ENCODE results near the gene BLM.

Gene BLM

GRCh38 chr15:90763366-90764099, 46.4 kb downstream of the BLM start:
- no peak overlapping the region for H3K4me3 ChIP-seq (ENCODE audit: low read depth, low read length)
- no peak for DNase-seq (ENCODE audit: low read depth)
- TF ChIP-seq, protein P1, sequence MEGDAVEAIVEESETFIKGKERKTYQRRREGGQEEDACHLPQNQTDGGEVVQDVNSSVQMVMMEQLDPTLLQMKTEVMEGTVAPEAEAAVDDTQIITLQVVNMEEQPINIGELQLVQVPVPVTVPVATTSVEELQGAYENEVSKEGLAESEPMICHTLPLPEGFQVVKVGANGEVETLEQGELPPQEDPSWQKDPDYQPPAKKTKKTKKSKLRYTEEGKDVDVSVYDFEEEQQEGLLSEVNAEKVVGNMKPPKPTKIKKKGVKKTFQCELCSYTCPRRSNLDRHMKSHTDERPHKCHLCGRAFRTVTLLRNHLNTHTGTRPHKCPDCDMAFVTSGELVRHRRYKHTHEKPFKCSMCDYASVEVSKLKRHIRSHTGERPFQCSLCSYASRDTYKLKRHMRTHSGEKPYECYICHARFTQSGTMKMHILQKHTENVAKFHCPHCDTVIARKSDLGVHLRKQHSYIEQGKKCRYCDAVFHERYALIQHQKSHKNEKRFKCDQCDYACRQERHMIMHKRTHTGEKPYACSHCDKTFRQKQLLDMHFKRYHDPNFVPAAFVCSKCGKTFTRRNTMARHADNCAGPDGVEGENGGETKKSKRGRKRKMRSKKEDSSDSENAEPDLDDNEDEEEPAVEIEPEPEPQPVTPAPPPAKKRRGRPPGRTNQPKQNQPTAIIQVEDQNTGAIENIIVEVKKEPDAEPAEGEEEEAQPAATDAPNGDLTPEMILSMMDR (IDR thresholded peaks at IDR 0.05; ENCODE audit: low read depth, low read length, missing control alignments) = no peak

GRCh38 chr15:90765531-90765930, 48.4 kb downstream of the BLM start:
- TF ChIP-seq, protein P1 (IDR thresholded peaks at IDR 0.05; ENCODE audit: low read depth, low read length, missing control alignments) = no peak
- H3K4me3 ChIP-seq (ENCODE audit: low read depth, low read length) = no peak overlapping the region
- DNase-seq (ENCODE audit: low read depth) = no peak

DNA sequence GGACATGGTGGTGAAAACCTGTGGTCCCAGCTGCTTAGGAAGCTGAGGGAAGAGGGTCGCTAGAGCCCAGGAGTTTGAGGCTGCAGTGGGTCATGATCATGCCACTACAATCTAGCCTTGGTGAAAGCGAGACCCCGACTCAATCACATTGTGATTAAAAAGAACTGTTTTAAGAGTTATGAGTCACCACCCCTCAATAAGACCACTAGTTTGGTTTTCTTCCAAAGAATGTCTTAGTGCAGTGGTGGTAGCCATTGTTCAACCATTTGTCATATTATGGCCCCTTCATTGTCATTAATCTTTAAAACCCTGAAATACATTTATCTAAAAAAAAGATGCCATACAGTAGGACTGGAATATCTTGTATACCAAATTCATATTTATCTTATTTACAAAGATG, 48.8 kb downstream of the BLM start:
- DNase-seq (ENCODE audit: low read depth) = no peak

DNA sequence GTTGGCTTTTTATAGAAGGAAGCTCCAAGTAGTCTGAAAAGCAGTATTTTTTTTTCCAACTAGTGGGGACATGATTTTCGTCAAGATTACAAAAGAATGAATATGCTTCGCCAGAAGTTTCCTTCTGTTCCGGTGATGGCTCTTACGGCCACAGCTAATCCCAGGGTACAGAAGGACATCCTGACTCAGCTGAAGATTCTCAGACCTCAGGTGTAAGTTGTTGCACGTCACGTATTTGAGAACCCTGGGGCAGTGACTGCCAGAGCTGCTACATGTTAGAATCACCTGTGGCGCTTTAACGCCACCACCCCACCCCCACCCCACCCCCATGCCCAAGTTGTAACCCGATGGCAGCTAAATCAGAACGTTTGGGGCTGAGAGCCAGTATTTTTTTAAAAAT, 52.2 kb downstream of the BLM start:
- no peak for DNase-seq (ENCODE audit: low read depth)
- TF ChIP-seq, protein P1 (IDR thresholded peaks at IDR 0.05; ENCODE audit: low read depth, low read length, missing control alignments) = no peak

More for the DNA sequence above, 48.8 kb downstream of the BLM start:
- TF ChIP-seq, protein P1 (IDR thresholded peaks at IDR 0.05; ENCODE audit: low read depth, low read length, missing control alignments) = no peak
- H3K4me3 ChIP-seq (ENCODE audit: low read depth, low read length) = no peak overlapping the region

DNA sequence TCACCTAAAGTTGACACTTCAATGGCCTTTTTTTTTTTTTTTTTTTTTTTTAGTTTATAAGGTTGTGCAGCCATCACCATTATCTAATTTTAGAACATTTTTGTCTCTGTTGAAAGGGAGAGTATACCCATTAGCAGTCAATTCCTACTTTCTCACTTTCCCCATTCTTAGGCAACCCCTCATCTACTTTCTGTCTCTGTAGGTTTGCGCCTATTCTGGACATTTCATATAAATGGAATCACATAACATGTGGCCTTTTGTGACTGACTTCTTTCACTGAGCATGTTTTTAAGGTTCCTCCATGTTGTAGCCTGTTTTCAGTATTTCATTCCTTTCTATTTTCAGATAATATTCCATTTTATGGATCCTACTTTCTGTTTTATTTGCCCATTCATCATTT, 56.3 kb downstream of the BLM start:
- H3K4me3 ChIP-seq (ENCODE audit: low read depth, low read length) = no peak overlapping the region
- TF ChIP-seq, protein P1 (IDR thresholded peaks at IDR 0.05; ENCODE audit: low read depth, low read length, missing control alignments) = no peak
- no peak for DNase-seq (ENCODE audit: low read depth)

More for the DNA sequence above, 52.2 kb downstream of the BLM start:
- no peak overlapping the region for H3K4me3 ChIP-seq (ENCODE audit: low read depth, low read length)

DNA sequence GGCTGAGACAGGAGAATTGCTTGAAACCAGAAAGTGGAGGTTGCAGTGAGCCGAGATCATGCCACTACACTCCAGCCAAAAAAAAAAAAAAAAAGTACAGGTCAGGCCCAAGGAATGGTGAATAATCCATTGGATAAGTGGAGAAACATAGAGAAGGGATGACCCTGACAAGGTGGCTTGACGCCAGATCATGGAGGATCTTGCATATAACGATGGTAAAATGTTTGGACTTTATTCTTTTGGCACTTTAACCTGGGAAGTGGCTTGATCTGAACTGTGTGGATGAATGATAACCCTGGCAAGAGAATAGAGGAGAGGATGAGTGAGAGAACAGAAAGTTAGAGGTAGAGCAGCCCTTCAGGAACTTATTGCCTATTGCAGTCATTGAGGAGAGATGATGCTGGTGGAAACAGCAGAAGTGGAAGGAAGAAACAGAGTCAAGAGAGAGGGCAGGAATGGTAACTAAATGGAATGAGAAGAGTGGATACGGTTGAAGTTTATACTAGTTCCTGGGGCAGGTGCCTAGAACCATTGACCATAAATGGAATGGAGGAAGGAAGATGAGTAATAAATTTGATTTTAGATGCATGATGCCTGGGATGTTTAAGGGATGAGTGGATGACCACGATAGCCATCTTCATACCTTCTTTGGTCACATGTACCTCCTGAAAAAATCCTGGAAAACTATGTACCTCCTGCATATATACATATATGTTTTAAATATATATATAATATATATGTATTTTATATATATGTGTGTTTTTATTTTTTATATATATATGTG, 57.8 kb downstream of the BLM start:
- no peak for DNase-seq (ENCODE audit: low read depth)
- TF ChIP-seq, protein P1 (IDR thresholded peaks at IDR 0.05; ENCODE audit: low read depth, low read length, missing control alignments) = no peak
- H3K4me3 ChIP-seq (ENCODE audit: low read depth, low read length) = no peak overlapping the region
